IPS-18c (cell line): ENCODE measurements around the gene KCNIP1.

Experiments
- H3K4me3 ChIP-seq: 2 replicates; pipeline ENCODE4 v1.7.0; 2013; ENCODE audit warnings: low read depth, mild to moderate bottlenecking, low read length, moderate library complexity; ENCODE audit not compliant: insufficient read depth
- H3K9me3 ChIP-seq: one replicate; pipeline ENCODE4 v1.6.1; 2013; ENCODE audit warnings: mild to moderate bottlenecking, low read length, moderate library complexity; ENCODE audit not compliant: control insufficient read depth, insufficient read depth

Gene KCNIP1

GRCh38 chr5:170625221-170626165 is 121.7 kb downstream of the KCNIP1 start:
- Histone ChIP-seq H3K9me3 (peaks cover 2% of the 10 kb centered on the region), H3K4me3 (no peak overlapping the region)

GRCh38 chr5:170626507-170627150 is 122.8 kb downstream of the KCNIP1 start:
- H3K4me3 ChIP-seq, result no peak overlapping the region
- H3K9me3 ChIP-seq, result peaks cover 2% of the 10 kb centered on the region

- no peak overlapping the region for H3K4me3 ChIP-seq
- H3K9me3 ChIP-seq, result peaks cover 2% of the 10 kb centered on the region
These were observed 123.5 kb downstream of the KCNIP1 start for GRCh38 chr5:170627271-170627670.

- H3K4me3 ChIP-seq, result no peak overlapping the region
- H3K9me3 ChIP-seq, result peaks cover 2% of the 10 kb centered on the region
These were observed 124.2 kb downstream of the KCNIP1 start for GRCh38 chr5:170628028-170628427.

- Histone ChIP-seq H3K4me3 (no peak overlapping the region), H3K9me3 (peaks cover 2% of the 10 kb centered on the region)
These were observed 125.1 kb downstream of the KCNIP1 start for GRCh38 chr5:170628691-170629565.

- H3K4me3 ChIP-seq, result no peak overlapping the region
- peaks cover 2% of the 10 kb centered on the region for H3K9me3 ChIP-seq
These were observed 125.9 kb downstream of the KCNIP1 start for GRCh38 chr5:170629566-170630175.

- Histone ChIP-seq H3K4me3 (no peak overlapping the region), H3K9me3 (peaks cover 2% of the 10 kb centered on the region)
These were observed 126.4 kb downstream of the KCNIP1 start for GRCh38 chr5:170630226-170630625.

- H3K9me3 ChIP-seq, result peaks cover 2% of the 10 kb centered on the region
These were observed 126.9 kb downstream of the KCNIP1 start for GRCh38 chr5:170630711-170631141.

GRCh38 chr5:170631466-170632195 is 127.8 kb downstream of the KCNIP1 start:
- peaks cover 2% of the 10 kb centered on the region for H3K9me3 ChIP-seq
- H3K4me3 ChIP-seq, result no peak overlapping the region

More at GRCh38 chr5:170630711-170631141, 126.9 kb downstream of the KCNIP1 start:
- no peak overlapping the region for H3K4me3 ChIP-seq

- peak overlapping the region; percentile 25; the same call in 1 of the 2 replicates for H3K4me3 ChIP-seq
- no peaks in the 10 kb centered on the region for H3K9me3 ChIP-seq
These were observed 128.6 kb downstream of the KCNIP1 start for GRCh38 chr5:170632266-170632984.

- Histone ChIP-seq H3K9me3 (no peaks in the 10 kb centered on the region), H3K4me3 (peak overlapping the region; percentile 38; the same call in 1 of the 2 replicates)
These were observed 129.1 kb downstream of the KCNIP1 start for GRCh38 chr5:170632985-170633234.

GRCh38 chr5:170633235-170634081 is 129.6 kb downstream of the KCNIP1 start:
- peak overlapping the region; percentile 38 for H3K4me3 ChIP-seq
- H3K9me3 ChIP-seq, result no peaks in the 10 kb centered on the region

- Histone ChIP-seq H3K9me3 (no peaks in the 10 kb centered on the region), H3K4me3 (peak overlapping the region; percentile 36)
These were observed 130.6 kb downstream of the KCNIP1 start for GRCh38 chr5:170634256-170634990.

GRCh38 chr5:170635706-170636105 is 131.9 kb downstream of the KCNIP1 start:
- H3K4me3 ChIP-seq, result no peak overlapping the region
- no peaks in the 10 kb centered on the region for H3K9me3 ChIP-seq

- H3K4me3 ChIP-seq, result no peak overlapping the region
- H3K9me3 ChIP-seq, result no peaks in the 10 kb centered on the region
These were observed 132.4 kb downstream of the KCNIP1 start for GRCh38 chr5:170636206-170636605.
